ENCODE data around the gene RMND5A.

- TF ChIP-seq EZH2 (IDR thresholded peaks at IDR 0.05; ENCODE audit: borderline replicate concordance) (no peak), CTCF (IDR thresholded peaks at IDR 0.05; ENCODE audit: poor library complexity) (no peak), EZH2phosphoT487 (IDR thresholded peaks at IDR 0.05; ENCODE audit: low read depth, severe bottlenecking, unreplicated experiment) (no peak)
Measured at GRCh38 chr2:86788165-86788564, 68.1 kb downstream of the RMND5A start.
